GM23338 (cell line): Measurements from ENCODE around the gene GNAO1. TPM values are rescaled to one million over a fixed set of nuclear protein-coding genes. Genes with fewer than 3 reads are reported as not detected.

Experiments
- ATAC-seq: fragments of 200-7000 bp; cut with Tn5 transposase; 3 replicates; pipeline ENCODE4 v1.9.1; 2020
- DNase-seq: peaks from one replicate; pipeline ENCODE4 v3.0.0-alpha.2; 2015; ENCODE audit warnings: low spot score
- H2AFZ ChIP-seq: fragments of 200-600 bp; sonication (generic); 2 replicates; pipeline ENCODE4 v1.8.0; 2016; ENCODE audit warnings: antibody characterized with exemption, mild to moderate bottlenecking, moderate library complexity
- H3F3A ChIP-seq: fragments of 200-600 bp; sonication (generic); replicated peaks from 2 replicates; pipeline ENCODE4 v1.8.0; 2017; ENCODE audit warnings: antibody characterized with exemption, mixed run types, low read depth
- H3K27ac ChIP-seq: fragments of 200-600 bp; sonication (generic); 2 replicates; pipeline ENCODE4 v1.6.1; 2016; ENCODE audit warnings: low read depth
- H3K27me3 ChIP-seq: fragments of 200-600 bp; sonication (generic); 2 replicates; pipeline ENCODE4 v1.8.0; 2016; ENCODE audit warnings: mild to moderate bottlenecking, mixed run types, moderate library complexity; ENCODE audit not compliant: insufficient read depth
- H3K36me3 ChIP-seq: fragments of 200-600 bp; sonication (generic); 2 replicates; pipeline ENCODE4 v1.8.0; 2016; ENCODE audit warnings: mild to moderate bottlenecking; ENCODE audit not compliant: insufficient read depth
- H3K4me1 ChIP-seq: fragments of 200-600 bp; sonication (generic); 2 replicates; pipeline ENCODE4 v1.8.0; 2016; ENCODE audit warnings: mild to moderate bottlenecking, moderate library complexity; ENCODE audit not compliant: insufficient read depth
- H3K4me2 ChIP-seq: fragments of 200-600 bp; sonication (generic); 2 replicates; pipeline ENCODE4 v1.7.1; 2017; ENCODE audit warnings: mixed run types
- H3K4me3 ChIP-seq: fragments of 200-600 bp; sonication (generic); 2 replicates; pipeline ENCODE4 v1.6.1; 2016; ENCODE audit warnings: mixed run types
- H3K79me2 ChIP-seq: fragments of 200-600 bp; sonication (generic); replicated peaks from 2 replicates; pipeline ENCODE4 v1.8.0; 2017; ENCODE audit warnings: mild to moderate bottlenecking; ENCODE audit not compliant: insufficient read depth
- H3K9me2 ChIP-seq: fragments of 200-600 bp; sonication (generic); 2 replicates; pipeline ENCODE4 v1.8.0; 2017; ENCODE audit not compliant: insufficient read depth
- H4K20me1 ChIP-seq: fragments of 200-600 bp; sonication (generic); replicated peaks from 2 replicates; pipeline ENCODE4 v1.8.0; 2017; ENCODE audit warnings: mild to moderate bottlenecking; ENCODE audit not compliant: insufficient read depth
- H3K27ac Mint-ChIP-seq: 2 replicates; pipeline ENCODE4 v1.8.0; 2020; ENCODE audit warnings: inconsistent platforms, mild to moderate bottlenecking, moderate library complexity, mixed read lengths
- H3K27me3 Mint-ChIP-seq: 3 replicates; pipeline ENCODE4 v1.8.0; 2022; ENCODE audit warnings: low read depth, mild to moderate bottlenecking, moderate library complexity, mixed read lengths, inconsistent platforms; ENCODE audit not compliant: insufficient read depth, poor library complexity
- H3K36me3 Mint-ChIP-seq: 3 replicates; pipeline ENCODE4 v1.8.0; 2021; ENCODE audit warnings: low read depth, mild to moderate bottlenecking, inconsistent platforms, moderate library complexity, mixed read lengths
- H3K4me1 Mint-ChIP-seq: 3 replicates; pipeline ENCODE4 v1.8.0; 2020; ENCODE audit warnings: mild to moderate bottlenecking, inconsistent platforms, mixed read lengths
- H3K4me3 Mint-ChIP-seq: 3 replicates; pipeline ENCODE4 v1.8.0; 2021; ENCODE audit warnings: moderate library complexity, mild to moderate bottlenecking, inconsistent platforms, mixed read lengths
- H3K9me3 Mint-ChIP-seq: 3 replicates; pipeline ENCODE4 v1.8.0; 2020; ENCODE audit warnings: moderate library complexity, mild to moderate bottlenecking, inconsistent platforms, mixed read lengths
- CREB1 ChIP-seq: fragments of 250-450 bp; sonication (Bioruptor Pico); IDR thresholded peaks from 2 replicates; pipeline ENCODE4 v1.5.0; 2020; ENCODE audit warnings: low read depth, mild to moderate bottlenecking, moderate library complexity
- CTCF ChIP-seq, 2 experiments: fragments of 200-600 bp in 1 of 2; sonication (generic) in 1 of 2; conservative IDR thresholded peaks; 2 replicates each; pipeline versions ENCODE4 v1.5.1 to v1.6.1; 2016 to 2017; ENCODE audit warnings: antibody characterized with exemption in 2 of 2, low read depth in 2 of 2, mild to moderate bottlenecking in 2 of 2, moderate library complexity in 1 of 2
- EZH2 ChIP-seq: fragments of 200-600 bp; sonication (generic); IDR thresholded peaks from one replicate; pipeline ENCODE4 v1.8.0; 2017; ENCODE audit warnings: antibody characterized with exemption, mild to moderate bottlenecking, low read depth; ENCODE audit not compliant: unreplicated experiment
- NANOG ChIP-seq: IDR thresholded peaks from 2 replicates; pipeline ENCODE4 v1.6.1; 2016; ENCODE audit warnings: antibody characterized with exemption, borderline replicate concordance
- POLR2AphosphoS5 ChIP-seq: IDR thresholded peaks from 2 replicates; pipeline ENCODE4 v1.6.1; 2016; ENCODE audit warnings: antibody characterized with exemption, low read depth
- REST ChIP-seq: IDR thresholded peaks from one replicate; pipeline ENCODE4 v1.6.1; 2018; ENCODE audit warnings: antibody characterized with exemption; ENCODE audit not compliant: unreplicated experiment
- STAT1 ChIP-seq: IDR thresholded peaks from one replicate; pipeline ENCODE4 v1.6.1; 2016; ENCODE audit warnings: antibody characterized with exemption; ENCODE audit not compliant: unreplicated experiment
- ZNF114 ChIP-seq: fragments of 250-450 bp; sonication (Bioruptor Pico); IDR thresholded peaks from 2 replicates; pipeline ENCODE4 v1.5.0; 2020; ENCODE audit warnings: mild to moderate bottlenecking, moderate library complexity
- ZNF331 ChIP-seq: fragments of 250-450 bp; sonication (Bioruptor Pico); IDR thresholded peaks from 2 replicates; pipeline ENCODE4 v1.5.0; 2020; ENCODE audit warnings: low read depth, mild to moderate bottlenecking, moderate library complexity
- ZNF462 ChIP-seq: fragments of 250-450 bp; sonication (Bioruptor Pico); IDR thresholded peaks from 2 replicates; pipeline ENCODE4 v1.5.0; 2020; ENCODE audit warnings: mild to moderate bottlenecking, moderate library complexity
- polyA plus RNA-seq: library from polyadenylated mRNA; unstranded; fragments of >200 nt; fragmentation: Nextera tagmentation; extraction: Ambion mirVana; gene quantifications from 2 replicates; pipeline ENCODE4 v1.2.1, GENCODE V29; 2016
- total RNA-seq: library from RNA; depleted of rRNA; stranded (reverse); fragments of >200 nt; shearing (Covaris generic); gene quantifications from 2 replicates; pipeline ENCODE4 v1.2.3, GENCODE V29; 2014

The GNAO1 gene
- total and polyA plus RNA-seq, 2 experiments from 2014 or later = 6.5 to 24.8 TPM

GRCh38 chr16:56294579-56294978, 103.3 kb downstream of the GNAO1 start:
- Histone ChIP-seq H3K9me2 (no peaks in the 10 kb centered on the region), H3K27me3 (0 out of 2 replicates have a peak, but pooled peaks cover 4% of the 10 kb centered on the region), H3K4me1 (peaks cover 27% of the 10 kb centered on the region), H4K20me1 (peaks cover 10% of the 10 kb centered on the region), H3K36me3 (no peaks in the 10 kb centered on the region), H2AFZ (no peak overlapping the region), H3K4me3 (no peak overlapping the region), H3F3A (0 out of 2 replicates have a peak, but pooled peaks cover 3% of the 10 kb centered on the region), H3K27ac (no peak overlapping the region), H3K79me2 (no peaks in the 10 kb centered on the region), H3K4me2 (no peak overlapping the region)
- H3K4me1 Mint-ChIP-seq = peaks cover 39% of the 10 kb centered on the region
- H3K36me3 Mint-ChIP-seq = no peaks in the 10 kb centered on the region; the same call in 2 of the 3 replicates
- no peak for ATAC-seq
- H3K27me3 Mint-ChIP-seq = peaks cover 2% of the 10 kb centered on the region
- H3K27ac Mint-ChIP-seq = no peak overlapping the region
- DNase-seq = no peak
- no peak overlapping the region for H3K4me3 Mint-ChIP-seq
- H3K9me3 Mint-ChIP-seq = no peaks in the 10 kb centered on the region
- no peak for TF ChIP-seq CTCF (conservative IDR thresholded peaks at IDR 0.05; ENCODE audit: low read depth in 2 of 2)

GRCh38 chr16:56295059-56295665, 103.9 kb downstream of the GNAO1 start:
- ATAC-seq (no peak), DNase-seq (no peak)
- Mint-ChIP-seq H3K4me3 (no peak overlapping the region), H3K27me3 (peaks cover 2% of the 10 kb centered on the region), H3K4me1 (peaks cover 34% of the 10 kb centered on the region), H3K9me3 (no peaks in the 10 kb centered on the region), H3K36me3 (no peaks in the 10 kb centered on the region; the same call in 2 of the 3 replicates), H3K27ac (no peak overlapping the region)
- 0 out of 2 replicates have a peak, but pooled peaks cover 4% of the 10 kb centered on the region for H3K27me3 ChIP-seq
- no peak overlapping the region for H3K27ac ChIP-seq
- H3K36me3 ChIP-seq = no peaks in the 10 kb centered on the region
- no peak overlapping the region for H2AFZ ChIP-seq
- peaks cover 10% of the 10 kb centered on the region for H4K20me1 ChIP-seq
- peaks cover 27% of the 10 kb centered on the region for H3K4me1 ChIP-seq
- H3K4me2 ChIP-seq = peak overlapping the region; percentile 68
- no peaks in the 10 kb centered on the region for H3K79me2 ChIP-seq
- H3K4me3 ChIP-seq = no peak overlapping the region
- 0 out of 2 replicates have a peak, but pooled peaks cover 3% of the 10 kb centered on the region for H3F3A ChIP-seq
- H3K9me2 ChIP-seq = no peaks in the 10 kb centered on the region
- TF ChIP-seq POLR2AphosphoS5 (no peak), REST (no peak), ZNF114 (CRISPR knock-in tag) (no peak), ZNF462 (no peak), NANOG (no peak), STAT1 (no peak), ZNF331 (CRISPR knock-in tag) (no peak), CREB1 (CRISPR knock-in tag) (no peak), EZH2 (no peak)
